Measurements from ENCODE around the gene PACSIN1.

DNA sequence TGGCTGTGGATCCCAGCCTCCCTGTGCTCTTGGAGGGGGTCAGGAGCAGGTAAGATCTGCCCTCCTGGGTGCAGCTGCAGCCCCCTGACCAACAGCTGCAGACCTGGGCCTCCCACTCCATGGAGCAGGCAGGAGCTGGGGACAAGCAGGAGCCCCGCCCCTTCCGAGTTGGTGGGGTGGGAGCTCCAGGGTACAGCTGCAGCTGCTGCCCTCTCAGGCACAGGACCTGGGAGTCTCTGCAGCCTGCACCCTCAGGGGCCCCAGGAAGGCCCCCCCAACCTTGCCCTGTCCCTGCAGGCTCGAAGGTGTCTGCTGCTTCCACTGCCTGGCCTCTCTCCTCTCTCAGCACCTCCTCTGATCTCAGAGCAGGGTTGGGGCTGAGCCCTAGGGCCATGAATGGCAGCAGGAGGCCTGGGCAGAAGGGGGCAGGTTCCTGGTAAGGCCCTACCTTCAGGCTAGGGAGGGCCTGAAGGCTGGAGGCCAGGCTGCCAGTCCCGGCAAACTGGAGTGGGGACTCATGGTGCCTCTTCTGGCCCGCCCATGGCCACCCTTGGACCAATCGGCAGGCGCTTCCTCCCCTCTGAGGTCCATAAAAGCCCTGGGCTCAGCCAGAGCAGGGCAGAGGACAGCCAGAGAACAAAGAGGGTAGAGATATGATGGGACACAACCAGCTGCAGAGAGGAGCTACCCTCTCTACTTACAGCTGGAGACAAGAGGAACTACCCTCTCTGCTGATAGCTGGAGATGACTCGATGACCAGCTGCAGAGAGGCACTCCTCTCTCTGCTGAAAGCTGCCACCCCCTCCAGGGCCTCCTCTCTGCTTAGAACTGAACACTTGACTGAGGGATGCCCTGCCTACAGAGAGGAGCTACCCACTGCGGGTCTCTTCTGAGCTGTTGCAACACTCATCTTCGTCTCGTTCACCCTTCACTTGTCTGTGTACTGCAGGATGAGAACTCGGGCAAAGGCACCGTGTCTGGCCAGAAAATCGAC is 7.8 kb upstream of the PACSIN1 start:
- TF ChIP-seq, protein P1, sequence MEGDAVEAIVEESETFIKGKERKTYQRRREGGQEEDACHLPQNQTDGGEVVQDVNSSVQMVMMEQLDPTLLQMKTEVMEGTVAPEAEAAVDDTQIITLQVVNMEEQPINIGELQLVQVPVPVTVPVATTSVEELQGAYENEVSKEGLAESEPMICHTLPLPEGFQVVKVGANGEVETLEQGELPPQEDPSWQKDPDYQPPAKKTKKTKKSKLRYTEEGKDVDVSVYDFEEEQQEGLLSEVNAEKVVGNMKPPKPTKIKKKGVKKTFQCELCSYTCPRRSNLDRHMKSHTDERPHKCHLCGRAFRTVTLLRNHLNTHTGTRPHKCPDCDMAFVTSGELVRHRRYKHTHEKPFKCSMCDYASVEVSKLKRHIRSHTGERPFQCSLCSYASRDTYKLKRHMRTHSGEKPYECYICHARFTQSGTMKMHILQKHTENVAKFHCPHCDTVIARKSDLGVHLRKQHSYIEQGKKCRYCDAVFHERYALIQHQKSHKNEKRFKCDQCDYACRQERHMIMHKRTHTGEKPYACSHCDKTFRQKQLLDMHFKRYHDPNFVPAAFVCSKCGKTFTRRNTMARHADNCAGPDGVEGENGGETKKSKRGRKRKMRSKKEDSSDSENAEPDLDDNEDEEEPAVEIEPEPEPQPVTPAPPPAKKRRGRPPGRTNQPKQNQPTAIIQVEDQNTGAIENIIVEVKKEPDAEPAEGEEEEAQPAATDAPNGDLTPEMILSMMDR (IDR thresholded peaks at IDR 0.05): no peak
- TF ChIP-seq POLR2AphosphoS5 (IDR thresholded peaks at IDR 0.05) (no peak), POLR2A (IDR thresholded peaks at IDR 0.05) (no peak)

Measured in breast epithelium (tissue), 3 donors.